SK-N-MC (cell line): ENCODE results near the gene ARHGAP18.

Source experiments
- DNase-seq: peaks from one replicate; pipeline ENCODE4 v3.0.0-alpha.2; 2011; ENCODE audit warnings: low read depth, low spot score
- H3K27ac ChIP-seq: fragments of 200-600 bp; sonication (generic); 2 replicates; pipeline ENCODE4 v1.5.1; 2016; ENCODE audit warnings: mixed run types
- H3K36me3 ChIP-seq: fragments of 200-600 bp; sonication (generic); 2 replicates; pipeline ENCODE4 v1.6.1; 2017; ENCODE audit warnings: antibody characterized with exemption, low read length, mixed read lengths; ENCODE audit not compliant: insufficient read depth
- H3K4me3 ChIP-seq: fragments of 200-600 bp; sonication (generic); 2 replicates; pipeline ENCODE4 v1.5.1; 2016
- H3K9ac ChIP-seq: fragments of 200-600 bp; sonication (generic); 2 replicates; pipeline ENCODE4 v1.8.0; 2017; ENCODE audit warnings: mixed run types, mixed read lengths; ENCODE audit not compliant: insufficient read length
- H3K9me3 ChIP-seq: fragments of 200-600 bp; sonication (generic); 2 replicates; pipeline ENCODE4 v1.6.1; 2017; ENCODE audit warnings: low read depth, mild to moderate bottlenecking, antibody characterized with exemption, low read length, moderate library complexity, mixed read lengths
- EZH2 ChIP-seq: fragments of 200-600 bp; sonication (generic); IDR thresholded peaks from one replicate; pipeline ENCODE4 v1.6.1; 2017; ENCODE audit warnings: antibody characterized with exemption
- FOXP2 ChIP-seq: optimal IDR thresholded peaks from 2 replicates; pipeline ENCODE3; 2011; ENCODE audit warnings: mild to moderate bottlenecking, moderate library complexity; ENCODE audit not compliant: insufficient read depth; ENCODE audit errors: extremely low read length, control extremely low read depth
- POLR2AphosphoS5 ChIP-seq: IDR thresholded peaks from 2 replicates; pipeline ENCODE4 v1.6.1; 2012; ENCODE audit warnings: mild to moderate bottlenecking, low read depth, low read length, borderline replicate concordance

ARHGAP18 gene

DNA sequence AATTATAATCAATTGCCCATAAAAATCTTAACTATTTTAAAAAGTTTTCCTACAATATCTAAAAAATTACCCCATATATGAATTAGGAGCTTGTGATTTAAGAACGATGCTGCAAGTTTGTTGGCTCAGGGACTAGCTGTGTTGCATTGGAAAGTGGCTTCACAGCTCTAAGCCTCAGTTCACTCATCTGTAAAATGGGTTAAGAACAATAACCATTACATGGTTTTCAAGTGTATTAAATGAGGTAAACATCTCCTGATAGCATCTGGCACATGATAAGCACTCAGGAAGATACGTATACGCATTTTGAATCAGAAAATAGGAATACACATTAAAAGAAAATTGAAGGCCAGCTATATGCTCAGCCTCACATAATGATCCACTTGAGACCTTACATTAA lies 76.4 kb downstream of the ARHGAP18 start:
- DNase-seq: no peak
- TF ChIP-seq FOXP2 (no peak), EZH2 (no peak), POLR2AphosphoS5 (no peak)
- Histone ChIP-seq H3K36me3 (no peaks in the 10 kb centered on the region), H3K9me3 (no peaks in the 10 kb centered on the region), H3K9ac (no peak overlapping the region), H3K4me3 (no peak overlapping the region), H3K27ac (no peak overlapping the region)

- H3K4me3 ChIP-seq: no peak overlapping the region
- no peak for TF ChIP-seq EZH2
- no peak for TF ChIP-seq POLR2AphosphoS5
- no peak for TF ChIP-seq FOXP2
- H3K9ac ChIP-seq: no peak overlapping the region
- no peak for DNase-seq
- H3K27ac ChIP-seq: no peak overlapping the region
- H3K36me3 ChIP-seq: no peaks in the 10 kb centered on the region
- H3K9me3 ChIP-seq: no peaks in the 10 kb centered on the region
Measured at GRCh38 chr6:129632172-129632613, 77.8 kb downstream of the ARHGAP18 start.

DNA sequence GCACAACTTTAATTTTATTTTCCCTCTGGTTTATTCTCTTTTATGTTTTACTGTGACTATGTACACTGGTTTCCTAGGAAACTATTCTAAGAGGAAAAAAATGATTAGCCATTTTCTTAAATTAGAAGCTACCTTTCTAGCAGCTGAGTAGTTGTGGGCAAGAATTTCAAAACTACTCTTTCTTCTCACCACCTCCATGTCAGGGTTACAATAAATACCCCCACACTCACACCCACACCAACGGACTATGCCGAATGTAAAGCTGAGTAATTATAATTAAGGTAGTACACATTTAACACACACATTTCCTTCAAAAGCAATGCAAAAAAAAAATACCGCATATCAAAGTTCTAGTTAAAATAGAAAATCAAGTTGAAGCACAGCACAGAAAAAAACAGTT lies 78.9 kb downstream of the ARHGAP18 start:
- Histone ChIP-seq H3K36me3 (no peaks in the 10 kb centered on the region), H3K4me3 (no peak overlapping the region), H3K27ac (no peak overlapping the region), H3K9me3 (no peaks in the 10 kb centered on the region), H3K9ac (no peak overlapping the region)
- TF ChIP-seq POLR2AphosphoS5: no peak
- TF ChIP-seq FOXP2: no peak
- no peak for TF ChIP-seq EZH2
- no peak for DNase-seq

DNA sequence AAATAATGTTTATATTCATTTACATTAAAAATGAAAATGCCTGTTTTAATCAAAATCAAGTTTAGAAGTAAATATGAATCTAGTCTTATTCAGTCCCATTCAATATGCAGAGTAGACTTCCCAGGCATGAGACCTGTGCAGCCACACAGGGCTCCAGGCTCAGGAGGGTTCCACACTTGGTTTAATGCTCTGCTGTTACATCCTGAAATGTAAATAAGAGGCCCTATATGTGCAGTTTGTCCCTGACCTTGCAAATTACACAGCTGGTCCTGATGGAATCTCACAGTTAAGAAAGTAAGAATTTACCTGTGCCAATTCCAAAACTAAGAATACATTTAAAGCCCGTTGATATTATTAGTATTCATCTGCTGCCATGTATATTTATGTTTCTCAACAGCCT lies 79.4 kb downstream of the ARHGAP18 start:
- Histone ChIP-seq H3K9ac (no peak overlapping the region), H3K36me3 (no peaks in the 10 kb centered on the region), H3K27ac (no peak overlapping the region), H3K9me3 (no peaks in the 10 kb centered on the region), H3K4me3 (no peak overlapping the region)
- DNase-seq: no peak
- no peak for TF ChIP-seq POLR2AphosphoS5
- no peak for TF ChIP-seq EZH2
- no peak for TF ChIP-seq FOXP2

DNA sequence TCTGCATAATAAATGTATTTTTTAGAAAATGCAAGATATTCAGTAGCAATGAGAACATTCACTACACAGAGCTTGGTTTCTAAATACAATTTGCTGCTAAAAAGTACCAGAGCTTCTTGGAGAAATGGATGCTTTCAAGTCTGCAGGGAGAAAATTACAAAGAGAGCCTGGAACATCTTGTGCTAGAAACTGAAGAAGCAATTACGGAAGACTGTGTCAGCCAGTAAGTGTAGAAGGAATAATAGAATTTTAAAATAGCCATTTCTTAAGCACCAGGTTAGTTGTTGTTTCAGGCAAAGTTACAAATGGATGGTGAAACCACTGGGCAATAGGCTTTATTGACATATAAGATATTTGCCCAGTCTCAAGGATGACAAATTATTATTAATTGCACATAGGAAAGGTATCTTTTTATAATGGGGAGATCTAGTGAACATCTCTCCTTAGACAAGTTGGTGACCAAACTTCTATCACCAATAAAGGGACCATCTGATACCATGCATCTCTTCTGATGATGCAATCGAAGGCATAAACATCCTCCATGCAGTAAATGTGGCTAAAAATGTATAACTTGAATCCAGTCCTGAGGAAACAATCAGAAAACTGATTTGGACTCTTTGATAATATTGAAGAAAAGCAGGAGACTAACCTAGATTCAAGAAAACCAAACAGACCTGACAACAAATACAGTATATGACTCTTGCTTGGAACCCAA lies 81.7 kb downstream of the ARHGAP18 start:
- H3K27ac ChIP-seq: no peak overlapping the region
- H3K9ac ChIP-seq: no peak overlapping the region
- TF ChIP-seq POLR2AphosphoS5 (no peak), FOXP2 (no peak), EZH2 (no peak)
- no peaks in the 10 kb centered on the region for H3K9me3 ChIP-seq
- no peak for DNase-seq
- H3K4me3 ChIP-seq: no peak overlapping the region
- H3K36me3 ChIP-seq: no peaks in the 10 kb centered on the region

DNA sequence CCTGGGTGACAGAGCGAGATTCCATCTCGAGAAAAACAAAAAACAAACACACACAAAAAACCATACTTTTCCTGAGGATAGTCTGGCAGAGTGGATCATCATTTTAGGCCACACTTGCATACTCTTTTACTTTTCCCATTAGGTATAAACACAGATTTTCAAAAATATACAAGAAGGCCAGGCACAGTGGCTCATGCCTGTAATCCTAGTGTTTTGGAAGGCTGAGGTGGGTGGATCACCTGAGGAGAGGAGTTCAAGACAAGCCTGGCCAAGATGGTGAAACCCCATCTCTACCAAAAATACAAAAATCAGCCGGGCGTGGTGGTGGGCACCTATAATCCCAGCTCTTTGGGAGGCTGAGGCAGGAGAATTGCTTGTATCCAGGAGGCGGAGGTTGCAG lies 85.5 kb downstream of the ARHGAP18 start:
- Histone ChIP-seq H3K9ac (no peak overlapping the region), H3K36me3 (no peaks in the 10 kb centered on the region), H3K27ac (no peak overlapping the region), H3K9me3 (no peaks in the 10 kb centered on the region), H3K4me3 (no peak overlapping the region)
- no peak for DNase-seq
- TF ChIP-seq POLR2AphosphoS5 (no peak), FOXP2 (no peak), EZH2 (no peak)

DNA sequence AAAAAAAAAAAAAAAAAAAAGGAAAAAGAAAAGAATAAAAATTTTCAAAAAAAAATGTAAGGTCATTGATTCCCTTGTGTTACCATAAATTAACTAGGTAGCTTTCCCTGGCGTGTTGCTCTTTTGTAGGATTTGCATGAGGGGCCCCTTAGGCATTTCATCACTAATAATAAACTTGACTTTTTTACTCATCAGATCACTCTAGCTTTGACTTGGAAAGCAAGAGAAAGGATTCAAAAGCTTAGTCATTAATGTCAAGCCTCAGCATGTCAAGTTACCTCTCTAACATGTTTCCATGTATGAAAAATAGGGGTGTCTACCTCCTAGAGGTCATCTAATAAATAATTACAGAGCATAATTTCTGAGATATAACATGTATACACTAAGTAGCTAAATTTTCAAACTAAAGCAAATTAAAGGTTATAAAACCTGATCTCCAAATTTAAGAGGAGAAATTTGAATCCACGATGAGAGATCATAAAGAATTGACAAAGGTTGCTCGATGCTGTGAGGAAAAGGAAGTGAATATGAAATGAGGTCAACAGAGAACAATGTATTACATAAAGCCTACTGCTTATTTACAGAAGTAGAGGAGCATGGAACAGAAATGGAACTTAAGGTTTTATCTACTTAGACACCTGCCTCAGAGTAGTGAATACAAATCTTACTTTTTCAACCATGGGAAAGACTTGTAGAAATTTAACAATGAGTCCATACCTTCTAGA lies 86.8 kb downstream of the ARHGAP18 start:
- DNase-seq: no peak
- Histone ChIP-seq H3K9me3 (no peaks in the 10 kb centered on the region), H3K36me3 (no peaks in the 10 kb centered on the region), H3K4me3 (no peak overlapping the region), H3K9ac (no peak overlapping the region), H3K27ac (no peak overlapping the region)
- TF ChIP-seq FOXP2 (no peak), POLR2AphosphoS5 (no peak), EZH2 (no peak)

DNA sequence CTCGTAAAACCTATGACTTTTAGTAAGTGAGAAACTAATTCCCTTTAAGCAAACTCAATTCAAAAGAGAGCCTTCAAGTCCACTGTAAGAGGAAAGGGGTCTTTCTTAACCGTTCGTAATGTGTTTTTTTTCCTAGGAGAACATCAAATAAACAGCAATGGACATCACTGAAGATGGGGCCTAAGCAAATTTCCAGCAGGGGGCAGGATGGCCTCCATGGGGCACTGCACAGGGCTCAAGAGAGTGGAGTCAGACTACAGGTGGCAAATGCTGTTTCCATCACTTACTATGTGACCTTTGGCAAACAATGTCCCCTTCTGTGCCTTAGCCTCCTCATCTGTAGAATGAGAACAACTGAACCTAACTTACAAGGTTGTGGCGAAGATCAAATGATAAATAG lies 88.7 kb downstream of the ARHGAP18 start:
- Histone ChIP-seq H3K9ac (no peak overlapping the region), H3K27ac (no peak overlapping the region), H3K9me3 (no peaks in the 10 kb centered on the region), H3K4me3 (no peak overlapping the region), H3K36me3 (no peaks in the 10 kb centered on the region)
- DNase-seq: no peak
- TF ChIP-seq POLR2AphosphoS5 (no peak), EZH2 (no peak), FOXP2 (no peak)
